HG02973 (cell line): ENCODE data around the gene TOM1.
A peak's percentile ranks its signal among the peaks of the same experiment; 100 is the strongest.

Experiments used
- ATAC-seq: cut with Tn5 transposase; IDR thresholded peaks from one replicate; pipeline ENCODE4 v1.9.1; 2021; ENCODE audit warnings: moderate library complexity; ENCODE audit not compliant: unreplicated experiment

The TOM1 gene

GRCh38 chr22:35299673-35300499, at the start of gene TOM1:
Gene TOM1 (plus strand): TSS chr22:35299894. CDS start chr22:35299929, 35 bp downstream.
- peak; percentile 95 for ATAC-seq

DNA sequence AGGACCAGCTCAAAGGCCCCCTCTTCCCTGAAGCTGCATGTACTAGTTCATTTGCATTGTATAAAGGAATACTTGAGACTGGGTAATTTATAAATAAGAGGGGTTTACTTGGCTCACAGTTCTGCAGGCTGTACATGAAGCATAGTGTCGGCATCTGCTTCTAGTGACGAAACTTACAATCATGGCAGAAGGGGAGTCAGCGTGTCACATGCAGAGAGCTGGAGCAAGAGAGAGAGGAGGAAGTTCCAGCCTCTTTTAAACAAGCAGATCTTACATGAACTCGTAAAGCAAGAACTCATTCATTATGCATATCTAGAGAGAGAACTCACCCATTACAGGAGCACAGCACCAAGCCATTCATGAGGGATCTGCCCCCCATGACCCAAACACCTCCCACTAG, 49.5 kb upstream of the TOM1 start:
- no peak for ATAC-seq

- no peak for ATAC-seq
These were observed 45.7 kb upstream of the TOM1 start for GRCh38 chr22:35253946-35254345.

GRCh38 chr22:35257002-35257320, 42.7 kb upstream of the TOM1 start:
- no peak for ATAC-seq

- ATAC-seq, result peak; percentile 85
These were observed 42.1 kb upstream of the TOM1 start, which contains the start of gene HMGXB4 for GRCh38 chr22:35257321-35258190. Gene HMGXB4 (plus strand): TSS chr22:35257493. CDS start chr22:35262391, 4,898 bp downstream.

DNA sequence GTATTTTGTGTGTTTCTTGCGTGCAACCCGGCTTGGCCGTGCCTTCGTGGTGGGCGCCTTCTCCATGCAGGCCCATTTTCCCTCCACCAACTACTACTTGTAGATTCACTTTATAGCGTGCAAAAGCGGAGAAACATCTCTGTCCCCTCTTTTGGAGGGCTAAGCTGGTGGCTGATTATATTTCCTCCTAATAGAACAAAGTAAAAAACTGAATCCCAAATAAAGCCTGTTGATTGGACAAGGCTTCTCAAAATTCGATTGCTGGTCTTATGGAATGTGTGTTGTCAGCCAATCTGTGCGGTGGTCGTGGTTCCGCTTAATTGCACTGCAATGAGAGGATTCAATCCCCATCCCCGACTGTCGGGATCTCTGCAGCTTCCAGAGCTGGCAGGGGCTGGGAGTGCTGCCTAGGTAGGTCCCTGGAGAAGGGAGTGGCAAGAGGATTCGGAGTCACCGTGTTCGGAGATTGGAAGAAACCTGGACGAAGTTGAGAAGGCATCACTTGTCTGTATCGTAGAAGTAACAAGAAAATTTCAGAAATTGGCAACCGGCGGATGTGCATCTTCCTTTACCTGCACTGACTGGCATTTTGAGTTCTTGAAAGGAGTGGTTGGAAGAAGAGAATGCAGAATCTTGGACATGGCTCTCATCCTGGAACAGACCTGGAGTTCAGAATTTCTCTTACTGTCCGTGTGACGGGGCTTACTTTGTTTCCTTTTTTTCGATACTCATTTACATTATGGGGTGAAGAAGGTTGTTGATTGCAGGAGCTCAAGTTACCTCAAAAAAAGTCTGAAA, 41.3 kb upstream of the TOM1 start:
- no peak for ATAC-seq

DNA sequence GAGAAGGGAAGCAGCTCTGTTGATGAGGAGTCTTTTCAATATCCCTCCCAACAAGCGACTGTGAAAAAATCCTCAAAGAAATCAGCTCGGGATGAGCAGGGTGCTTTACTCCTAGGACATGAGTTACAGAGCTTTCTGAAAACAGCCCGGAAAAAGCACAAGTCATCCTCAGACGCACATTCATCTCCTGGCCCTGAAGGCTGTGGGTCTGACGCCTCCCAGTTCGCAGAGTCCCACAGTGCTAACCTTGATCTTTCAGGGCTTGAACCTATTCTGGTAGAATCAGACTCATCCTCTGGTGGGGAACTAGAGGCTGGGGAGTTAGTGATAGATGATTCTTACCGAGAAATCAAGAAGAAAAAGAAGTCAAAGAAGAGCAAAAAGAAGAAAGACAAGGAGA, 34.7 kb upstream of the TOM1 start:
- no peak for ATAC-seq

GRCh38 chr22:35266277-35266676, 33.4 kb upstream of the TOM1 start:
- no peak for ATAC-seq

DNA sequence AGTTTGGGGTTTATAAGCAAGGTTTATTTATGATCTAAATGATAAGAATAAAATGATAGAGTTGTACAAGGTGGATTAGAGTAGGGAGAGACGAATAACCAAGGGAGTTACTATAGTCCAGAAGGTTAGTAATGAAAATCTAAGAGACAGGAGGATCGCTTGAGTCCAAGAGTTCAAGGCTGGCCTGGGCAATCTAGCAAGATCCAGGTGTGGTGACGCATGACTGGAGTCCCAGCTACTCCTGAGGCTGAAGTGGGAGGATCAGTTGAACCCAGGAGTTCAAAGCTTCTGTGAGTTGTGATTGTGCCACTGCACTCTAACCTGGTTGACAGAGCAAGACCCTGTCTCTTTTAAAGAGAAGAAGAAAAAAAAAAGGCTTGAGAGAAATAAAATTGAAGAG, 30.1 kb upstream of the TOM1 start:
- no peak for ATAC-seq

DNA sequence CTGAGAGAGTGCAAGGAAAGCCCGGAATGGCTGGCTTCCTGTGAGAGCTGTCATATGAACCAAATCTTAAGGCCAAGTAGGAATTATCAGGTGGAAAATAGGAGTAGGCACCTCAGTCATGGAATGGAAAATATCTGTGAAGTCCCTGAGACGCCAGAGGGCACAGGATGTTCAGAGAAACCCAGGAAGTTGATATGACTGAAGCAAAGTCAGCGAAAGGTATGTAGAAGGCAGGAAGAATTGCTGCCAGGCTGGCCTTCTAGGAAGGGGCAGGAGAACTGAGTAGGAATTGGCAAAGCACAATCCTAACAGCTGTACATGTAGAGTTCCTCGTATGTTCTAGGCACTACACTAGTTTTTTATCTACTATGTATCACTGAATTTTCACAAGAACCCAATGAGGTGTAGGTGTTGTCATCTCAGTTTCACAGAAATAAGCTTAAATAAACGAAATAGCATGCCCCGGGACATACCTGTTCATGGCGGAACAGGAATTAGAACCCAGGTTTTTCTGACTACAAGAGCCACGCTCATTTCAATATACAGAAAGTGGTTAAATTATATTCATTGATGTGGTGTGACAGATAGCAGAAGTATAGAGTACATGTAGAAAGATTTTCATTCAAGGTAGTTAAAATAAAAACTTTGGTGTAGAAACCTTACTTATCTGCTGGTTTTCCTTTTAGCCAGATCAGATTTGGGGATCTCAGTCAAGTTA, 25.4 kb upstream of the TOM1 start:
- no peak for ATAC-seq

GRCh38 chr22:35275580-35275979, 24.1 kb upstream of the TOM1 start:
- no peak for ATAC-seq

GRCh38 chr22:35276019-35276418, 23.7 kb upstream of the TOM1 start:
- no peak for ATAC-seq

DNA sequence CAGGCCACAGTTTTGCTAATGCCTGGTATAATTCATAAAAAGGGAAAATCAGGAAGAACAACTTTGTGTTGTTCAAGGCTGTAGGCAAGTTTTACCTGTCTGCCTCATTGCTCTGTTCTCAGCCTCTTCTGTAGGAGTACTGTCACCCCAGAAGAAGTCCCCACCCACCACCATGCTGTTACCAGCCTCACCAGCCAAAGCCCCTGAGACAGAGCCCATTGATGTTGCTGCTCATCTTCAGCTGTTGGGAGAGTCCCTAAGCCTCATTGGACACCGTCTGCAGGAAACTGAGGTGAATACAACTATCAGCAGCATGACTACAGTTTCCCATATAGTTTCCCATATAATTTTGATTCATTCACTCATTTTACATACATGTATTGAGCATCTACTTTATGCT, 11.6 kb upstream of the TOM1 start:
- no peak for ATAC-seq

DNA sequence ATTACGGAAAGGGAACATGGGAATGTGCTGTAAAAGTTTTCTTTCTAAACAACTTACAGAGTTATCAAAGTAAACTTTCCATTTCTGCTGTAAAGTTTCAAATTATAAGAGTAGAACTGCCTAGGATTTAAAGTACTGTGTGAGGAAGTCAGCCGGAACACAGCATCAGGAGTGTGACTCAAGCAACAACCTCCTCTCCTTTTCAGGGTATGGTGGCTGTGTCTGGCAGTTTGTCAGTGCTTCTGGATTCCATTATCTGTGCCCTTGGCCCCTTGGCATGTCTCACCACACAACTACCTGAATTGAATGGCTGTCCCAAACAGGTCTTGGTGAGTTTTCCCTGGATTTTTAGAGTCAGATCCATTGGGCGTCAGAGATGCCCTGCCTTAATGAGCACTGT, 6.9 kb upstream of the TOM1 start:
- ATAC-seq, result no peak

DNA sequence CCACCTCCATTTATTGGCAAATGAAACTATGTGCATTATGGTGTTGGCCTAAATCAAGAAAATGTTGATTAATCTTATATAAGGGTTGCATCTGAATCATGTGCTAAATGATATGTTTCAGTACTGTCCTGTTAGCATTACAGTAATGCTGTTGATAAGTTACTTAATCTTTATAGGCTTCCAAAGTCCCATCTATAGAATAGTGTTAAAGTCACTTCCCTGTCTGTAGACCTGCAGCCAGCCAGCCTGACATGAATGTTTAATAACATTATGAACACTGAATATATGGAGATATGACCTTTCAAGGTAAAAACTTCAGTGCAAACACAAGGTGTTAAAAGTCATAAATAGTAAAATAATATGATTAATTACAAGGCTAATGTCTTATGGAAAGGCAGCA, 3.6 kb upstream of the TOM1 start:
- no peak for ATAC-seq

DNA sequence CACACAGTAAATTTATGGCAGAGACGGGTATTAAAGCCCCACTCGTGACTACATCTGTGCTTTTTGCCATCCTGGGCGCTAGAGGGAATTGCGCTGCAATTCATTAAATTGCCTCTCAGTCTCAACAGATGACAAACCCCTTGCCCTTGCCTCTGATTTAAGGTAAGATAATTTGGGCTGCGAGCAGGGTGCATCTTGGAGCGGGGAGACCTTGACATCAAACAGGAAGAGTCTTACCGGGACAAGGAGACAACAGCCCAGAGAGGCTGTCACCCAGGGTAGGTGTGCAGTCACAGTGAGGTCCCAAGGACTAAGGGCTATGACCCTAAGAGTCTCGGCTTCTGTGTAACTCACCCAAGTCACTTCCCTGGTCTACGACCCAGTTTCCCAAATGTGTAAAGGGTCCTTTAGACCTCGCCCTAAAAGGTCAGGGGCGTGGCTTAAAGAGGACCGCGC, 449 bp upstream of the TOM1 start:
- ATAC-seq, result peak; percentile 3

DNA sequence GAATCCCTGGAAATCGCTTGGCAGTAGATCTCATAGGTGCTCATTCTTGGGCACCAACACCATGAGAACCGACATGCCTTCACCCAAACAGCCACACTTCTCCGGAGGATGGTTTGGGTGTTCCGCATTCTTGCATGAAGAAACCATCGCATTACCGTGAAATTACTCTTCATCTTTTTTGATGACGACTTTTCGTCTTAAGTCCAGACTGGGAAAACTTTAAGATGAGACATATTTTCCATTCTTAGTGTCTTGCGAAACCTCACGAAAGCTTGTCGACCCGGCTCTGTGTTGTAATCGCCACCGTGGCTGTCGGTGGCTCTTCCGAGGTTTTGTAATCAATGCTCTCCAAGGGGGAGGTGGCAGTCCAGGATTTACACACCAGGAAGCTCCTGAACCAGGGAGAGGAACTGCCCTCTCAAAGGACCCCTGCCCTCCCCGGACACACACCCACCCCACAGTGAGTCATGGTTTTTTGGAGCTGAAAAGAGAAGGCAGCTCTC, 1.7 kb downstream of the TOM1 start:
- no peak for ATAC-seq

GRCh38 chr22:35303029-35303624, 3.4 kb downstream of the TOM1 start:
- no peak for ATAC-seq

GRCh38 chr22:35305525-35306070, 5.9 kb downstream of the TOM1 start:
- ATAC-seq, result no peak
